CD14-positive monocyte (primary cell): ENCODE measurements around the gene PPP3R1. TPM values are rescaled to one million over a fixed set of nuclear protein-coding genes. Genes with fewer than 3 reads are reported as not detected.

ENCODE experiments used
- DNase-seq, 3 donors: peaks; one replicate each; pipeline ENCODE4 v3.0.0-alpha.2; 2011 to 2022
- H2AFZ ChIP-seq: 2 replicates; pipeline ENCODE4 v1.6.0; 2012; ENCODE audit warnings: mild to moderate bottlenecking, low read depth, low read length, inconsistent platforms; ENCODE audit not compliant: insufficient read depth, poor library complexity, severe bottlenecking
- H3K27ac ChIP-seq, 2 donors: 1 replicate in 1 of 2; 2 replicates in 1 of 2; pipeline ENCODE4 v1.5.1; 2012 to 2013; ENCODE audit warnings: low read length in 2 of 2, control low read depth in 1 of 2, inconsistent platforms in 1 of 2, low read depth in 1 of 2, mild to moderate bottlenecking in 1 of 2
- H3K27me3 ChIP-seq, 2 donors: one replicate each; pipeline versions ENCODE4 v1.6.0 to v1.6.1; 2011 to 2013; ENCODE audit warnings: low read length in 2 of 2; ENCODE audit not compliant: control insufficient read depth in 2 of 2, insufficient read depth in 2 of 2
- H3K36me3 ChIP-seq, 2 donors: replicated peaks in 1 of 2; 1 replicate in 1 of 2; 2 replicates in 1 of 2; pipeline versions ENCODE4 v1.5.1 to v1.6.1; 2012 to 2013; ENCODE audit warnings: low read length in 2 of 2, control low read depth in 1 of 2, inconsistent platforms in 1 of 2, mild to moderate bottlenecking in 1 of 2; ENCODE audit not compliant: insufficient read depth in 2 of 2, control insufficient read depth in 1 of 2
- H3K4me1 ChIP-seq, 2 donors: 1 replicate in 1 of 2; 2 replicates in 1 of 2; pipeline versions ENCODE4 v1.5.1 to v1.6.1; 2012 to 2013; ENCODE audit warnings: low read length in 2 of 2, control low read depth in 1 of 2, inconsistent platforms in 1 of 2, mild to moderate bottlenecking in 1 of 2, moderate library complexity in 1 of 2; ENCODE audit not compliant: insufficient read depth in 2 of 2, control insufficient read depth in 1 of 2
- H3K4me2 ChIP-seq: replicated peaks from 2 replicates; pipeline ENCODE3; 2012; ENCODE audit warnings: low read length, moderate library complexity, mild to moderate bottlenecking; ENCODE audit not compliant: poor library complexity, severe bottlenecking; ENCODE audit errors: extremely low read depth
- H3K4me3 ChIP-seq, 3 experiments: fragments of 200-600 bp in 1 of 3; sonication (generic) in 1 of 3; replicated peaks in 1 of 3; 1 replicate in 2 of 3; 2 replicates in 1 of 3; pipeline ENCODE4 v1.5.1; 2011 to 2013; ENCODE audit warnings: low read length in 3 of 3, mild to moderate bottlenecking in 3 of 3, control low read depth in 2 of 3, low read depth in 2 of 3, inconsistent platforms in 1 of 3, moderate library complexity in 1 of 3
- H3K79me2 ChIP-seq: 2 replicates; pipeline ENCODE4 v1.6.0; 2012; ENCODE audit warnings: mild to moderate bottlenecking, control low read depth, inconsistent platforms, low read length, moderate library complexity; ENCODE audit not compliant: insufficient read depth
- H3K9ac ChIP-seq: 2 replicates; pipeline ENCODE4 v1.6.0; 2017; ENCODE audit warnings: low read length, mild to moderate bottlenecking; ENCODE audit not compliant: insufficient read depth, poor library complexity, severe bottlenecking
- H3K9me3 ChIP-seq, 2 donors: replicated peaks in 1 of 2; 1 replicate in 1 of 2; 2 replicates in 1 of 2; pipeline versions ENCODE4 v1.5.1 to v1.6.1; 2012 to 2013; ENCODE audit warnings: low read length in 2 of 2, control low read depth in 1 of 2; ENCODE audit not compliant: control insufficient read depth in 1 of 2, insufficient read depth in 1 of 2
- H4K20me1 ChIP-seq: 2 replicates; pipeline ENCODE4 v1.6.0; 2012; ENCODE audit warnings: mild to moderate bottlenecking, low read length, control low read depth, moderate library complexity; ENCODE audit not compliant: insufficient read depth
- H3K27ac Mint-ChIP-seq, 7 donors: one replicate each; pipeline ENCODE4 v1.8.0; 2020; ENCODE audit warnings: mild to moderate bottlenecking in 7 of 7, mixed read lengths in 7 of 7, moderate library complexity in 6 of 7, inconsistent platforms in 2 of 7
- H3K27me3 Mint-ChIP-seq, 3 donors: one replicate each; pipeline ENCODE4 v1.8.0; 2021 to 2022; ENCODE audit warnings: low read depth in 3 of 3, mild to moderate bottlenecking in 3 of 3, mixed read lengths in 3 of 3, moderate library complexity in 3 of 3, inconsistent platforms in 1 of 3
- H3K36me3 Mint-ChIP-seq, 2 donors: one replicate each; pipeline ENCODE4 v1.8.0; 2020; ENCODE audit warnings: mixed read lengths in 2 of 2, inconsistent platforms in 1 of 2, mild to moderate bottlenecking in 1 of 2
- H3K4me1 Mint-ChIP-seq: one replicate; pipeline ENCODE4 v1.8.0; 2020; ENCODE audit warnings: mild to moderate bottlenecking, mixed read lengths
- H3K4me3 Mint-ChIP-seq, 2 donors: one replicate each; pipeline ENCODE4 v1.8.0; 2020; ENCODE audit warnings: mild to moderate bottlenecking in 2 of 2, mixed read lengths in 2 of 2, moderate library complexity in 1 of 2
- H3K9me3 Mint-ChIP-seq, 7 donors: one replicate each; pipeline ENCODE4 v1.8.0; 2020 to 2022; ENCODE audit warnings: mixed read lengths in 7 of 7, mild to moderate bottlenecking in 6 of 7, moderate library complexity in 6 of 7, inconsistent platforms in 2 of 7
- WGBS: methylation state at CpG from one replicate; pipeline ENCODE4 v1.1.5; 2013; ENCODE audit warnings: missing lambda C conversion rate; ENCODE audit not compliant: insufficient coverage; 5-methylcytosine and 5-hydroxymethylcytosine counted together
- intact Hi-C, 2 donors: fragments of 100-400 bp; cut with micrococcal nuclease; formaldehyde crosslinking; loops; one replicate each; pipeline versions ENCODE4 v1.15.0 to v1.15.1; 2023
- polyA plus RNA-seq, 3 donors: library from polyadenylated mRNA; depleted of rRNA in 1 of 3; unstranded in 2 of 3; stranded (reverse) in 1 of 3; fragments of 300-500 nt in 2 of 3; fragments of >200 nt in 1 of 3; fragmentation: Illumina TruSeq in 2 of 3; gene quantifications; 1 replicate in 2 of 3; 2 replicates in 1 of 3; pipeline ENCODE4 v1.2.3, GENCODE V29; 2012 to 2021
- TF ChIP-seq, protein P1 (sequence below): fragments of 200-600 bp; IDR thresholded peaks from one replicate; pipeline ENCODE4 v1.8.0; 2022; ENCODE audit warnings: antibody characterized with exemption, mild to moderate bottlenecking

PPP3R1 gene
- polyA plus RNA-seq, 3 donors = 8.7 to 32.6 (median 10.7) TPM

DNA sequence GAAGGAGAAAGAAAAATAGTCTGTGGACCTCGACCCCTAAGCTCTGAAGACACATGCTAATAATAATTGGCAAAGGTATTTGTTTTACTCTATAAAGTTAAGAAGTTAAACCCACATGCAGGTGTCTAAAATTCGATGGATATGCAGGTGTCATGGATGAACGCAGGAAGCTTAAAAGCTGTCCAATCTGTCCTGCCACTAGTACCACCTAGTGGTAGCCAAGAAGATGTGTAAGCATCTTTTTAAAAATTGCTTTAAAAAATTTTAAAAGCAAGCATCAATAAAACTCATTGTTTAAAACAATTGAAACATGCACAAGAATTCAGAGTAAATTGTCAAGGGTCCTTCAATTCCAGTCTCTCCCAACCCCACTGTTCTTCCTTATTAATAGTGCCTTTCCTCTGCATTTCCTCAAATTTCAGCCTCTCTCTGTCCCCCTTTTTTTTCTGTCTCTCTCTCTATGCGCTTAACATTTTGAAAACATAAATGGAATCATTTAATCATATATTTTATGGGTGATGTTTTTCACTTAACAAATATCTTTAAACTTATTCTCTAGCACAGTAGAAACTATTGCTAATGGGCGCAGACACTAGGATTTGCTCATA is 30.6 kb upstream of the PPP3R1 start:
- DNase-seq = peak; percentile 21 to 53 (median 49)
- Mint-ChIP-seq H3K36me3 (no peaks in the 10 kb centered on the region), H3K27ac (no peak overlapping the region), H3K4me1 (peaks cover 9% of the 10 kb centered on the region), H3K9me3 (no peaks in the 10 kb centered on the region), H3K4me3 (no peak overlapping the region), H3K27me3 (peaks cover 0 to 5% (median 0%) of the 10 kb centered on the region in 3 donors)
- intact Hi-C loops = loop anchor here (10.0 kb wide), 4 partner anchors 48 to 162 kb away; no protein-coding TSS in a partner anchor
- no peak overlapping the region for H3K4me3 ChIP-seq
- no peaks in the 10 kb centered on the region for H3K9me3 ChIP-seq
- no peak overlapping the region for H2AFZ ChIP-seq
- WGBS = 100% methylated on average over 1 of the region's 5 CpGs
- TF ChIP-seq, protein P1, sequence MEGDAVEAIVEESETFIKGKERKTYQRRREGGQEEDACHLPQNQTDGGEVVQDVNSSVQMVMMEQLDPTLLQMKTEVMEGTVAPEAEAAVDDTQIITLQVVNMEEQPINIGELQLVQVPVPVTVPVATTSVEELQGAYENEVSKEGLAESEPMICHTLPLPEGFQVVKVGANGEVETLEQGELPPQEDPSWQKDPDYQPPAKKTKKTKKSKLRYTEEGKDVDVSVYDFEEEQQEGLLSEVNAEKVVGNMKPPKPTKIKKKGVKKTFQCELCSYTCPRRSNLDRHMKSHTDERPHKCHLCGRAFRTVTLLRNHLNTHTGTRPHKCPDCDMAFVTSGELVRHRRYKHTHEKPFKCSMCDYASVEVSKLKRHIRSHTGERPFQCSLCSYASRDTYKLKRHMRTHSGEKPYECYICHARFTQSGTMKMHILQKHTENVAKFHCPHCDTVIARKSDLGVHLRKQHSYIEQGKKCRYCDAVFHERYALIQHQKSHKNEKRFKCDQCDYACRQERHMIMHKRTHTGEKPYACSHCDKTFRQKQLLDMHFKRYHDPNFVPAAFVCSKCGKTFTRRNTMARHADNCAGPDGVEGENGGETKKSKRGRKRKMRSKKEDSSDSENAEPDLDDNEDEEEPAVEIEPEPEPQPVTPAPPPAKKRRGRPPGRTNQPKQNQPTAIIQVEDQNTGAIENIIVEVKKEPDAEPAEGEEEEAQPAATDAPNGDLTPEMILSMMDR = peak; percentile 88
- no peaks in the 10 kb centered on the region for H3K79me2 ChIP-seq
- no peaks in the 10 kb centered on the region for H3K27me3 ChIP-seq
- no peak overlapping the region for H3K4me2 ChIP-seq
- H3K9ac ChIP-seq = no peak overlapping the region
- H3K36me3 ChIP-seq = no peaks in the 10 kb centered on the region
- peaks cover 6 to 8% of the 10 kb centered on the region in 2 donors for H3K4me1 ChIP-seq
- H3K27ac ChIP-seq = no peak overlapping the region
- H4K20me1 ChIP-seq = no peaks in the 10 kb centered on the region

DNA sequence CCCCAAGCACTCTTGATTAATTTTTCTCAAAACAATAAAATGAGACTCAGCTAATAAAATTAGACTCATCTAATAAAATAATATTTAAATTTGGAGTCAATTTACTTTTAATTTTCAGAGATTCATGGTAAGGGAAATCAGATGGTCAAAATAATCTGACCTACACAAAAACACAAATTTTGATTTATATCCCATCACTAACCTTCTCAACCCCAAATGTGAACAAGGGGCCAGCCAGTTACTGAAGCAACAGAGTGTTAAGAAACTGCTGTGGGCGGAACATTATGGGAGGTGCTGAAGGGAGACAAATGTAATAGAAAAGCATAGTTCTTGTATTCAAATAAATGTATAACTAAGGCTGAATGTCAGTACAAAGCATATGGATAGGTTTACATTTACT is 28.5 kb upstream of the PPP3R1 start:
- H3K4me1 Mint-ChIP-seq = peaks cover 1% of the 10 kb centered on the region
- Histone ChIP-seq H3K36me3 (no peaks in the 10 kb centered on the region), H3K79me2 (no peaks in the 10 kb centered on the region), H3K9me3 (no peaks in the 10 kb centered on the region), H3K4me2 (no peak overlapping the region), H3K4me1 (no peaks in the 10 kb centered on the region), H2AFZ (no peak overlapping the region), H3K27ac (no peak overlapping the region), H4K20me1 (no peaks in the 10 kb centered on the region), H3K4me3 (no peak overlapping the region), H3K27me3 (no peaks in the 10 kb centered on the region), H3K9ac (no peak overlapping the region)
- TF ChIP-seq, protein P1 = no peak
- no peak overlapping the region for H3K27ac Mint-ChIP-seq
- peaks cover 0 to 7% (median 0%) of the 10 kb centered on the region in 3 donors for H3K27me3 Mint-ChIP-seq
- 60% methylated on average over 1 of the region's 1 CpG for WGBS
- no peak overlapping the region for H3K4me3 Mint-ChIP-seq
- DNase-seq = no peak
- intact Hi-C loops = loop anchor here (10.0 kb wide), 4 partner anchors 46 to 164 kb away; no protein-coding TSS in a partner anchor
- peaks cover 0 to 3% (median 0%) of the 10 kb centered on the region in 7 donors for H3K9me3 Mint-ChIP-seq
- no peaks in the 10 kb centered on the region for H3K36me3 Mint-ChIP-seq
